LoVo (cell line): ENCODE measurements around the gene PLCL2.
A peak's percentile ranks its signal among the peaks of the same experiment; 100 is the strongest.

Source experiments
- DNase-seq: peaks from one replicate; pipeline ENCODE4 v3.0.0-alpha.2; 2016; ENCODE audit warnings: low spot score

Gene PLCL2

DNA sequence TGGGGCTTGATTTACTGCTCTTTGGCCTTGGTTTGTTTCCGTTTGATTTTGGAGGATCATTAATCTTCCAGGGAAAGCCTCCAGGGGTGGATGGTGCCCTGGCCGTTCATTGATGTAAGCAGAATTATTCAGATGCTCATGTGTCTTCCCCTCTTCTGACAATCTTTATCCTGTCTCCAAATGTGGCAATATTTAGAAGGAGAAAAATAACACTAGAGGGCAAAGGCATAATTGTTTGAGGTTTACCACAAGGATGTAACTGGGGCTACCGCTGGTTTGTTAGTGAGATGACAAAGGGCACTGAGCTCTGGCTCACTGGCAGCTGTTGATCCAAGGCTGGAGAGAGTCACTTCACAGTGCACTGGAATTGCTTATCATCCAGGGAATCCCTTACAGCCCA is 18.2 kb upstream of the PLCL2 start:
- no peak for DNase-seq

GRCh38 chr3:16868513-16868912 is 16.2 kb upstream of the PLCL2 start:
- no peak for DNase-seq

DNA sequence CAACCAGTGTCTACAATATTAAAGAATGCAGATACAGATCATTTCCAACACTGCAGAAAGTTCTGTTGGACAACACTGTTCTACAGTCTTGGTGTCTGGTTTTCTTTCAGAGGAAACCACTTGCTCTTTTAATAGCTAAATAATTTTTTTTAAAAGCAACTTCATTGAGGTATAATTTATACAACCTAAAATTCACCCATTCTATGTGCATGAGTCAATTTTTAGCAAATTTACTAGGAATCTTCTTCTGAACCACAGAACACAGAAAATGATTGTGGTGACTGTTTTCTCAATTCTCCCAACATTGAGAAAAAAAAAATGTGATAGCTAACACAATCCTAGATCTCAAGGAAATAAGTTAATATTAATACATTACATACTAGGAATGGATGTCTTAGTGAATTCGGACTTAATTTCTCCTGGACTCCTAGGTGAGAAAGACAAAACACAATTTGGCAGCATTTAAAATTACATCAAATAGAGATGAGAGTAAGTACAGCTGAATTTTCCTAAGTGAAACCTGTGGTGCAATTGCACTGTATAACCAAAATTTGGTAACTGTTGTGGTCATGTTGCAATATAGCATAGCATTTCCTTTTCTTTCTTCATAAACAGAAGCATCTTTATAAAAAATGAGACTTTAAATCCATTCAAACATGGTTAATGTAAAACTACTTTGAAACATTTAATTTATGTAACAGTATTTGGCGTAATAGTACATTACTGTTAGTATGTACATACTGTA is 15.3 kb upstream of the PLCL2 start:
- no peak for DNase-seq

DNA sequence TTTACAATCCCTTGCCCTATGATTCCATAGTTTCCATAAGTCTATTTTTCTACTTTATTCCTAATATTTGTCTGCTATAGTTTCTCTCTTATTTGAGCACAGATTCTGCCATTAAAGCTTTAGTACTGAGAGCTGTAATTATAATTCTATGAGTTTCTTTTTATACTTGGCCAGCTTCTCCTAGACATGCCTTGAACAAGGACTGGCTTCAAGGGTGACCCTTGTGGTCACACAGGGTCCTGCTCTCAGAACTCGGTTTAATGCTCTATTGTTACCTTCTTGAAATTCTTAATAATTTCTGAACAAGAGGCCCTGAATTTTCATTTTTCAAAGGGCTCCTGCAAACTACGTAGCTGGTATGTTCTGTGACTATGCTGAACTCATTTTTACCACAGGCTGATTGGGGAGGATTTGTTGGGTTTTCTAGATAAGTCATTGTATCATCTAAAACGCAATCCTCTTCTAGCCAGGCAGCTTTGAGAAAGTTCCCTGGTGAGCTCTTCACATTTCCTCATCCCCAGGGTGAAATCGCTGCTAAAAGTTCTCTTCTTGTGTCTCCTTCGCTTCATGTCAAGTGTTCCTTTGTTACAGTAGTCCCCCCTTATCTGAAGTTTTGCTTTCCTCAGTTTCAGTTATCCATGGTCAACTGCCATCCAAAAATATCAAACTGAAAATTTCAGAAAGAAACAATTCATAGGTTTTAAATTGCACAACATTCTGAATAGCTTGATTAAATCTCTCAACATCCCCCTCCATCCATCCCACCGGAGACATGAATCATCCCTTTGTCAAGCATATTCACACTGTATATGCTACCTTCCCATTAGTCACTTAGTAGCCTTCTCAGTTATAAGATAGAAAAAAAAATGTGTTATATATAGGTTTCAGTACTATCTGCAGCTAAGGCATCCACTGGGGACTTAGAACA is 12.6 kb upstream of the PLCL2 start:
- no peak for DNase-seq

DNA sequence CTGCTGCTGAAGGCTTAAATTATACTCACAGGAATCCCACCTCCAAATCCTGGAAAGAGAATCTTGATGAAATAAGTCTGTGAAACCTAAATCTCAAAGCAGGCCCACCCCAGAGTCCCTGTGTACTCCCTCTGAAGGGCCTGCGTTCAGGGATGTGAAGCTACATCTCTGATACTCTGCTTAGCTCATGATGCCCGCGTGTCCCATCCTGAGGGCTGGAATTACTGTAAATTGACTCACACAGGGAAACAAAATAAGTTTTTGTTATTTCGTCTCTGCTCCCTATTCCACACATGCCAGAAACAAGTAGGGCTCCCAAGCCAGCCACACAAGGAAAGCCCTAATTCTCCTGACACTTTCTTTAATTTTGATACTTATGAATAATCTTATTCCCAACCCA is 10.9 kb upstream of the PLCL2 start:
- no peak for DNase-seq

- no peak for DNase-seq
Observed at GRCh38 chr3:16875876-16876550, 8.7 kb upstream of the PLCL2 start.

GRCh38 chr3:16877505-16877904 is 7.2 kb upstream of the PLCL2 start:
- no peak for DNase-seq

GRCh38 chr3:16877911-16878310 is 6.8 kb upstream of the PLCL2 start:
- no peak for DNase-seq

GRCh38 chr3:16881896-16882630 is 2.7 kb upstream of the PLCL2 start:
- no peak for DNase-seq

- DNase-seq, result no peak
Observed at GRCh38 chr3:16883057-16883722, 1.6 kb upstream of the PLCL2 start.

GRCh38 chr3:16883723-16884083 is 1.1 kb upstream of the PLCL2 start:
- no peak for DNase-seq

GRCh38 chr3:16884084-16884747 is 539 bp upstream of the PLCL2 start:
- DNase-seq, result peak; percentile 28

GRCh38 chr3:16885593-16886302 is 993 bp downstream of the PLCL2 start:
- peak; percentile 57 for DNase-seq

DNA sequence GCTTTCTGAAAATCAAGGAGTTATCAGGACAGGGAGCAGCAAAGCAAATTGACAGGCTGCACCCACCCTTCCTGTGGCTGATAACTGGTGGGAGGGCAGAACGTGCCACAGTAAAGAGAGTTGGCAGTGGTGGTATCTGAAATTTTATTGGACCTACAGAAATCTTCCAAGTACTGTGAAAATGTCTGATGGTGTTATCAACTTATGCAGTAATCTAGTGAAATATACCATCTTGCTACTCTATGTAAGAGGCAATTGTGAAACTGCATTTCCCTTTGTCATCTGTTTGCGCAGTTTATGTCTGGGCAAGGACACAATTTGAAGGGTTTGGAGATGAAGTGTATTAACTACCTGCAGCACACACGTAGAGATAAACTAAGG is 1.5 kb downstream of the PLCL2 start:
- no peak for DNase-seq

GRCh38 chr3:16887130-16887529 is 2.4 kb downstream of the PLCL2 start:
- no peak for DNase-seq

- no peak for DNase-seq
Observed at GRCh38 chr3:16888356-16888755, 3.6 kb downstream of the PLCL2 start.

DNA sequence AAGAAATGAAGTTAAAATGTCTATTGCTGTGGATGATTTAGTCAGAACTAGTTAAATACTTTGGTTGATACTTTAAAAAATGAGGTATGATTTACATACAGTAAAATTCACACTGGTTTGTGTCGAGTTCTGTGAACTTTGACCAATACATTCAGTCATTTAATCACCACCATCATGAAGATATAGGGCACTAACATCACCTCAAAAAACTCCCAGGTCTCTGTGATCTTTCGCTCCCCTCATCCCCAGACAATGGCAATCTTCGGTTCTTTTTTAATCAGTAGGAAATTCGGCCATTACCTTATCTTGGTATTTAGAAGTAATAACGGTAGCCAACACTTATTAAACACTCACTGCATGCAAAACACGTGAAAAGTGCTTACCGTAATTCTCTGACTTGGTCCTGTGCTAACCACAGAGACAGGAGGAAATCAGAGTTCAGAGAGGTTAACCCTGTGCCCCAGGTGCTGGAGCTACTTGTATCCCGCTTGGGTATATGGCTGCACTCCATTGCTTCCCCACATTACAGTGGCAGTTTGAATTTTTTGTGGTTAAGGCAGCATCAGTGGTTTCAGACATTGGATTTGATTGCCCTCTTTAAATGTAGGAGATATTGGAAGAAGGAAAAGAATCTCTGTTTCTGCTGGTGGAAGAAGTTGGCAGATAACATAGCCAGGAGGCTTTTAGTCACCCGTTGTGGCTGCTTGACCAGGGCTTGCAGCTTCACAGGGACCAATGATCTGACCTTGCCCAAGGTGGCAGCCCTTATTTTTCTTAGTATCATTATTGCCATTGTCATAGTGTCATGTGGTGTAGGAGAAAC is 4.2 kb downstream of the PLCL2 start:
- no peak for DNase-seq

DNA sequence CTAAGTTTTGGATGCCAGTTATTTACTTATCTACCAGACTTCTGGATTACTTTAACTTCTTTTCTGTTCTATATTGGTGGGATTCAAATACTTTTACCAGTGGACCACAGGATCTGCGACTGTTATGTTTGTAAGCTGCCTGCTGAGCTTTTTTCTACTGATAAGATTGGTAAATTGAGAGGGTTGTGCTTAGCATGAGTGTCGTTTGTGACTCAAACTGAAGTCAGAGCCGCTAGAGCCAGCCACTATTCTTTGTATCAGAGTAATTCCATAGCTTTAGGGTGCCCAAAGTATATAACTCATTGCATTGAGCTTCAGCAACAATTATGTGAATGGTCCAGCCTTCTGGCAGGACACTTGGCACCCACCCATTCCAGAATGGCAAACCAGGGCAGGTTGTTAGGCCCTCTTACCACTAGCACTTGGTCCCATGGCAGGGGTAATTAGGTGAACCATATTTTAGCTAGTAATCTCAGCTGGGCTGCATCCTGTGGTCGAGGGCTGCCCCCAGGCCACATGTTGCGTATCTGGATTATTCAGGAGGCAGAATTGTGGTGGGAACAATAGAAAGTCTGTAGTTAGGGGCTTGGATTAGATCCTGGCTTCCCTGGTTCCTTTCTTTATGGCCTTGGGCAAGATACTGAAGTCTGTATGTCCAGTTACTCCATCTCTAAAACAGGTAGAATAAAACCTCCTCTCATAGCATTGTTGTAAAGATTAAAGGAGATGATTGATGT is 6.0 kb downstream of the PLCL2 start:
- no peak for DNase-seq
